MCF 10A (cell line): ENCODE measurements around the gene PTPRG. TPM values are rescaled to one million over a fixed set of nuclear protein-coding genes. Genes with fewer than 3 reads are reported as not detected.

Source experiments
- BruUV-seq: library from RNA; stranded (reverse); fragments of 400-500 nt; replicated peaks from 2 replicates; lab custom pipeline; 2021; lab: Mats Ljungman, UMichigan
- CTCF ChIA-PET: fragments of 300-600 bp; sonication (Branson Sonifier 250); formaldehyde crosslinking; extraction: SDS; loops from one replicate; lab custom pipeline; 2021; ENCODE audit warnings: antibody characterized with exemption, inconsistent platforms; lab: Yijun Ruan, JAX
- POLR2A ChIA-PET: fragments of 300-600, 350-650 bp; sonication (Branson Sonifier 250); formaldehyde crosslinking; extraction: SDS; loops from one replicate; lab custom pipeline; 2020; ENCODE audit warnings: antibody characterized with exemption, inconsistent platforms; lab: Yijun Ruan, JAX
- DNase-seq: peaks from one replicate; pipeline ENCODE4 v3.0.0-alpha.2; 2018; ENCODE audit not compliant: unreplicated experiment
- H3K27ac Mint-ChIP-seq: one replicate; pipeline ENCODE4 v1.8.0; 2022; ENCODE audit warnings: mild to moderate bottlenecking, low read depth, mixed read lengths; ENCODE audit not compliant: unreplicated experiment
- H3K27me3 Mint-ChIP-seq: one replicate; pipeline ENCODE4 v1.8.0; 2022; ENCODE audit warnings: mixed read lengths; ENCODE audit not compliant: insufficient read depth, unreplicated experiment
- H3K36me3 Mint-ChIP-seq: one replicate; pipeline ENCODE4 v1.8.0; 2022; ENCODE audit warnings: mild to moderate bottlenecking, moderate library complexity, mixed read lengths; ENCODE audit not compliant: insufficient read depth, unreplicated experiment
- H3K4me1 Mint-ChIP-seq: one replicate; pipeline ENCODE4 v1.8.0; 2022; ENCODE audit warnings: mixed read lengths; ENCODE audit not compliant: insufficient read depth, unreplicated experiment
- H3K4me3 Mint-ChIP-seq: one replicate; pipeline ENCODE4 v1.8.0; 2022; ENCODE audit warnings: mild to moderate bottlenecking, moderate library complexity, mixed read lengths; ENCODE audit not compliant: unreplicated experiment
- H3K9me3 Mint-ChIP-seq: one replicate; pipeline ENCODE4 v1.8.0; 2022; ENCODE audit warnings: mixed read lengths; ENCODE audit not compliant: unreplicated experiment
- intact Hi-C: fragments of 100-400 bp; cut with micrococcal nuclease; formaldehyde crosslinking; loops from 2 replicates; pipeline ENCODE4 v1.14.1; 2022
- total RNA-seq: library from RNA; stranded (reverse); gene quantifications from 2 replicates; pipeline ENCODE4 v1.2.3, GENCODE V29; 2022
- TF ChIP-seq, protein P1 (sequence below): fragments of 200-600 bp; IDR thresholded peaks from one replicate; pipeline ENCODE4 v1.8.0; 2022; ENCODE audit warnings: antibody characterized with exemption, mild to moderate bottlenecking; ENCODE audit not compliant: unreplicated experiment

The PTPRG gene
- total RNA-seq, 1 experiment from 2014 or later: 54.5 TPM

DNA sequence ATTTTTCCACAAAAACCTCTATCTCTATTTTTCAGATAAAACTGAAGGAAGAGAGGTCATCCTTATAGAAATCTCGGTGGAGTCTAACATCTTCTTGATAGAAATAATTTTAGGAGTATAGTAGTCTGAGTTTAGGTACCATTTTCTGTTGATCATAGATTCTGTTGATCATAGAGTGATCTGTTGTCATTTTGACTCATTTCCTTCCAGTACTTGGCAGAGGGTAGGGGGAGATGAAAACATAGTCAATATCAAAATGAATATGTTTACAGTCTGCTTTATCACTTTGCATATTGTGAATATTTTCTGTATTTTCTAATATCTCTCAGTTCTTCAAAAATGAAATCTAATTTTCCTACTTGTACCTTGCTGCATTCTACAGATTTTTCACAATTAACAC lies 458.5 kb downstream of the PTPRG start:
- no TSS peak for BruUV-seq
- no peaks in the 10 kb centered on the region for H3K9me3 Mint-ChIP-seq
- no peak overlapping the region for H3K4me3 Mint-ChIP-seq
- intact Hi-C loops: no loop called here
- peaks cover 5% of the 10 kb centered on the region for H3K4me1 Mint-ChIP-seq
- DNase-seq: no peak
- POLR2A ChIA-PET: no interaction called here
- H3K27me3 Mint-ChIP-seq: no peaks in the 10 kb centered on the region
- CTCF ChIA-PET: interaction anchor here (0.6 to 0.9 kb wide), 2 partner anchors 181 to 975 kb away, joined by 3 to 4 read pairs; no protein-coding TSS in a partner anchor
- peaks cover 17% of the 10 kb centered on the region for H3K36me3 Mint-ChIP-seq
- no peak overlapping the region for H3K27ac Mint-ChIP-seq
- TF ChIP-seq, protein P1, sequence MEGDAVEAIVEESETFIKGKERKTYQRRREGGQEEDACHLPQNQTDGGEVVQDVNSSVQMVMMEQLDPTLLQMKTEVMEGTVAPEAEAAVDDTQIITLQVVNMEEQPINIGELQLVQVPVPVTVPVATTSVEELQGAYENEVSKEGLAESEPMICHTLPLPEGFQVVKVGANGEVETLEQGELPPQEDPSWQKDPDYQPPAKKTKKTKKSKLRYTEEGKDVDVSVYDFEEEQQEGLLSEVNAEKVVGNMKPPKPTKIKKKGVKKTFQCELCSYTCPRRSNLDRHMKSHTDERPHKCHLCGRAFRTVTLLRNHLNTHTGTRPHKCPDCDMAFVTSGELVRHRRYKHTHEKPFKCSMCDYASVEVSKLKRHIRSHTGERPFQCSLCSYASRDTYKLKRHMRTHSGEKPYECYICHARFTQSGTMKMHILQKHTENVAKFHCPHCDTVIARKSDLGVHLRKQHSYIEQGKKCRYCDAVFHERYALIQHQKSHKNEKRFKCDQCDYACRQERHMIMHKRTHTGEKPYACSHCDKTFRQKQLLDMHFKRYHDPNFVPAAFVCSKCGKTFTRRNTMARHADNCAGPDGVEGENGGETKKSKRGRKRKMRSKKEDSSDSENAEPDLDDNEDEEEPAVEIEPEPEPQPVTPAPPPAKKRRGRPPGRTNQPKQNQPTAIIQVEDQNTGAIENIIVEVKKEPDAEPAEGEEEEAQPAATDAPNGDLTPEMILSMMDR: no peak

DNA sequence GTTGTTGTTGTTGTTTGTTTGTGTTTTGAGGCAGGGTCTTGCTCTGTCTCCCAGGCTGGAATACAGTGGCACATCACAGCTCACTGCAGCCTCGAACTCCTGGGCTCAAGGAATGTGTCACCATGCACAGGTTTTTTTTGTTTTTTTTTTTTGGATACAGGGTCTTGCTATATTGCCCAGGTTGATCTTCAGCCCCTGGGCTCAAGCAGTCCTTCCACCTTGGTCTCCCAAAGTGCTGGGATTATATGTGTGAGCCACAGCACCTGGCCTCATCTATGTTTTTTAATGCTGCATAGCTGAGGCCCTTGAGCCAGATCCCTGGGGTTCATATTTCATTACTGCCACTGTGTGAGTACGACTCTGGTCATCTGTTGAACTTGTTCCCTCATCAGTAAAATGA lies 459.3 kb downstream of the PTPRG start:
- Mint-ChIP-seq H3K4me3 (no peak overlapping the region), H3K36me3 (peaks cover 17% of the 10 kb centered on the region), H3K27me3 (no peaks in the 10 kb centered on the region), H3K9me3 (no peaks in the 10 kb centered on the region), H3K27ac (no peak overlapping the region), H3K4me1 (peaks cover 5% of the 10 kb centered on the region)
- DNase-seq: no peak
- ChIA-PET CTCF (interaction anchor here (0.6 to 0.7 kb wide), 2 partner anchors 158 to 975 kb away, joined by 3 to 4 read pairs; no protein-coding TSS in a partner anchor), POLR2A (no interaction called here)
- intact Hi-C loops: no loop called here
- TF ChIP-seq, protein P1: no peak
- BruUV-seq: no TSS peak

DNA sequence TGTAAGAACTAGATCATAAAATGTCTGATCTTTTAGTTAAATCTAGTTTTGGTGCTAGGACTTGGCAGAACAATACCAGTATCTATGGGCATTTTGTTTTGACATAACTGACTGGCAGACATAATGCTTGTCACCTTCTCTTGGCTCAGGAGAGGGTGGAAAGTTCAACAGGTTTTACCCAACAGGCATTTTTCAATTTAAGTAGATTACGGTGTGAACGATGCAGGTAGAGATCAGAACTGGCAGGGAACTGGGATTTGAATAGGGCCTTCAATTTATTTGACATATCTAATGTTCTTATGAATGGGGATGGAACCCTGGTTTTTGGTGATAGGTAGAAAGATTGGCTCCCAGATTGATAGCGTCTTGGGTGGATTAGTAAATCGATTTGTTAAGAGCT lies 460.9 kb downstream of the PTPRG start:
- BruUV-seq: no TSS peak
- Mint-ChIP-seq H3K9me3 (no peaks in the 10 kb centered on the region), H3K4me1 (peaks cover 5% of the 10 kb centered on the region), H3K36me3 (peaks cover 14% of the 10 kb centered on the region), H3K27ac (no peak overlapping the region), H3K4me3 (no peak overlapping the region), H3K27me3 (no peaks in the 10 kb centered on the region)
- intact Hi-C loops: no loop called here
- ChIA-PET CTCF (no interaction called here), POLR2A (interaction anchor here (0.6 to 0.7 kb wide), 3 partner anchors 10 to 82 kb away, joined by 3 to 4 read pairs (median 3); no protein-coding TSS in a partner anchor)
- DNase-seq: no peak
- TF ChIP-seq, protein P1: no peak

DNA sequence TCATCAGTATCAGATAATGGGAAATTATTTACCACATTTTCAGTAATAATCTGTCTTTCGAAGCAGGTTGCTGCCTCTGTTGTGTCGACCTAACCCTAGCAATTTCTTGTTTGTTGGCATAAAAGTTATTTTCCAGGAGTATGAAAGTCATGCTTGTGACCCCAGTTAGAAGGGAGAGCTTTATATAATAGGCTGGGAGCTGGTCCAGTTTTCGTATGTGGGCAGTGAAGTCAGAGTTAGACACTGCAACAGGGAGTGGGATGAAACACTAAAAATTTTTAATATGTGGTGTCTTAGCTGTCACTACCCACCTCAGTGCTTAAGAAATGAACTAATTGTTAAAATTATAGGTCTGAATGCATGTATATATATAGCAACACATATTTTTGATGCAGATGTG lies 463.5 kb downstream of the PTPRG start:
- no TSS peak for BruUV-seq
- no peak overlapping the region for H3K4me3 Mint-ChIP-seq
- CTCF ChIA-PET: no interaction called here

More for the DNA sequence above, 463.5 kb downstream of the PTPRG start:
- H3K9me3 Mint-ChIP-seq: no peaks in the 10 kb centered on the region
- no peaks in the 10 kb centered on the region for H3K27me3 Mint-ChIP-seq
- H3K27ac Mint-ChIP-seq: no peak overlapping the region
- TF ChIP-seq, protein P1: no peak
- DNase-seq: no peak
- H3K36me3 Mint-ChIP-seq: peaks cover 7% of the 10 kb centered on the region
- H3K4me1 Mint-ChIP-seq: peaks cover 5% of the 10 kb centered on the region
- POLR2A ChIA-PET: no interaction called here
- intact Hi-C loops: no loop called here
